K562 treated with DMSO at 1 percent for 12 hours (cell line): Measurements from ENCODE around the gene LHX6. TPM values are rescaled to one million over a fixed set of nuclear protein-coding genes. Genes with fewer than 3 reads are reported as not detected.

ENCODE experiments used
- total RNA-seq: library from RNA; unstranded; fragments of 300-600 nt; gene quantifications from 2 replicates; pipeline ENCODE4 v1.2.3, GENCODE V29; 2022; ENCODE audit not compliant: insufficient read depth

Gene LHX6
- 3.3 and 3.6 TPM in 2 replicates for total RNA-seq

GRCh38 chr9:122228568-122229484, at the start of gene LHX6:
Gene LHX6, minus strand, starts transcription at chr9:122228957. Its CDS starts 217 bp downstream, at chr9:122228740.

GRCh38 chr9:122264360-122265148, 35.8 kb upstream of the LHX6 start, which contains the start of the genes MRRF and RBM18:
Gene MRRF, plus strand, starts transcription at chr9:122264882. Its CDS starts 6,010 bp downstream, at chr9:122270892.
Gene RBM18, minus strand, starts transcription at chr9:122264840. Its CDS starts 3,348 bp downstream, at chr9:122261492.

GRCh38 chr9:122159026-122159924, 69.5 kb downstream of the LHX6 start, which contains the start of the genes MORN5 and NDUFA8:
Gene MORN5, plus strand, starts transcription at chr9:122159908. Its CDS starts 65 bp downstream, at chr9:122159973.
Gene NDUFA8, minus strand, starts transcription at chr9:122159779. Its CDS starts 102 bp downstream, at chr9:122159677.

Other genes starting within 250 kb of the LHX6 start
- gene TTLL11, start 135.6 kb downstream of the LHX6 start, total RNA-seq = 1.7 and 7.0 TPM in 2 replicates
- gene NDUFA8, start 69.2 kb downstream of the LHX6 start, total RNA-seq = 197 and 254 TPM in 2 replicates
- gene MORN5, start 69.0 kb downstream of the LHX6 start, total RNA-seq = not detected in 2 replicates
- 6.5 and 17.8 TPM in 2 replicates for gene RBM18, start 35.9 kb upstream of the LHX6 start, total RNA-seq
- gene MRRF, start 35.9 kb upstream of the LHX6 start, total RNA-seq = 13.7 and 28.9 TPM in 2 replicates
- gene PTGS1, start 142.1 kb upstream of the LHX6 start, total RNA-seq = 9.5 and 18.7 TPM in 2 replicates
- not detected in 2 replicates for gene OR1J1, start 249.0 kb upstream of the LHX6 start, total RNA-seq